H9 (cell line): ENCODE data around the gene IFNGR1. TPM values are rescaled to one million over a fixed set of nuclear protein-coding genes. Genes with fewer than 3 reads are reported as not detected.

ENCODE experiments used
- DNase-seq: peaks from one replicate; pipeline ENCODE4 v3.0.0-alpha.2; 2017
- H2AFZ ChIP-seq: one replicate; pipeline ENCODE4 v1.6.1; 2013; ENCODE audit warnings: mild to moderate bottlenecking, low read length, control low read depth, moderate library complexity
- H2AK5ac ChIP-seq: 2 replicates; pipeline ENCODE4 v1.6.1; 2013; ENCODE audit warnings: low read length, control low read depth, mixed read lengths; ENCODE audit not compliant: insufficient read length
- H2BK120ac ChIP-seq: one replicate; pipeline ENCODE4 v1.6.1; 2013; ENCODE audit warnings: low read depth, mild to moderate bottlenecking, low read length, control low read depth, inconsistent platforms; ENCODE audit not compliant: poor library complexity, severe bottlenecking
- H2BK12ac ChIP-seq: 2 replicates; pipeline ENCODE4 v1.6.1; 2013; ENCODE audit warnings: low read length, control low read depth, mixed read lengths, low read depth; ENCODE audit not compliant: insufficient read length
- H2BK15ac ChIP-seq: 2 replicates; pipeline ENCODE4 v1.6.1; 2013; ENCODE audit warnings: low read depth, low read length, control low read depth
- H2BK20ac ChIP-seq: one replicate; pipeline ENCODE4 v1.6.1; 2013; ENCODE audit warnings: low read depth, mild to moderate bottlenecking, low read length, control low read depth, inconsistent platforms; ENCODE audit not compliant: poor library complexity, severe bottlenecking
- H2BK5ac ChIP-seq: 2 replicates; pipeline ENCODE4 v1.6.1; 2013; ENCODE audit warnings: low read length, control low read depth, mixed read lengths; ENCODE audit not compliant: insufficient read length
- H3K14ac ChIP-seq: 2 replicates; pipeline ENCODE4 v1.6.1; 2013; ENCODE audit warnings: low read length, control low read depth; ENCODE audit not compliant: insufficient read depth
- H3K18ac ChIP-seq: 2 replicates; pipeline ENCODE4 v1.6.1; 2013; ENCODE audit warnings: low read depth, mild to moderate bottlenecking, mixed read lengths, low read length, control low read depth; ENCODE audit not compliant: insufficient read length
- H3K23ac ChIP-seq: 2 replicates; pipeline ENCODE4 v1.6.1; 2013; ENCODE audit warnings: low read length, control low read depth, mixed read lengths, low read depth; ENCODE audit not compliant: insufficient read length
- H3K23me2 ChIP-seq: 2 replicates; pipeline ENCODE4 v1.6.1; 2013; ENCODE audit warnings: low read depth, mild to moderate bottlenecking, mixed read lengths, low read length, control low read depth; ENCODE audit not compliant: insufficient read length, poor library complexity, severe bottlenecking
- H3K27ac ChIP-seq: 2 replicates; pipeline ENCODE4 v1.5.1; 2013; ENCODE audit warnings: low read length, control low read depth, mixed read lengths, low read depth; ENCODE audit not compliant: insufficient read length
- H3K27me3 ChIP-seq: 2 replicates; pipeline ENCODE4 v1.6.1; 2013; ENCODE audit warnings: low read length, control low read depth, inconsistent platforms; ENCODE audit not compliant: insufficient read depth
- H3K4ac ChIP-seq: 2 replicates; pipeline ENCODE4 v1.6.1; 2013; ENCODE audit warnings: low read depth, mild to moderate bottlenecking, control low read depth, inconsistent platforms, low read length, moderate library complexity
- H3K4me1 ChIP-seq: 2 replicates; pipeline ENCODE4 v1.6.1; 2013; ENCODE audit warnings: low read length, control low read depth, inconsistent platforms; ENCODE audit not compliant: insufficient read depth
- H3K4me2 ChIP-seq: 2 replicates; pipeline ENCODE4 v1.6.1; 2013; ENCODE audit warnings: low read length, control low read depth, mixed read lengths; ENCODE audit not compliant: insufficient read length, insufficient read depth
- H3K56ac ChIP-seq: 2 replicates; pipeline ENCODE4 v1.6.1; 2013; ENCODE audit warnings: low read depth, mild to moderate bottlenecking, mixed read lengths, low read length, control low read depth; ENCODE audit not compliant: insufficient read length
- H3K79me1 ChIP-seq: 2 replicates; pipeline ENCODE4 v1.6.1; 2013; ENCODE audit warnings: low read depth, mild to moderate bottlenecking, moderate library complexity, low read length, control low read depth, inconsistent platforms; ENCODE audit not compliant: insufficient read depth, poor library complexity, severe bottlenecking
- H3K79me2 ChIP-seq: 2 replicates; pipeline ENCODE4 v1.6.1; 2013; ENCODE audit warnings: low read length, control low read depth, inconsistent platforms; ENCODE audit not compliant: insufficient read depth
- H3K9ac ChIP-seq: 2 replicates; pipeline ENCODE4 v1.6.1; 2013; ENCODE audit warnings: low read length, control low read depth, mixed read lengths; ENCODE audit not compliant: insufficient read length; ENCODE audit errors: extremely low read depth
- H3K9me3 ChIP-seq: one replicate; pipeline ENCODE4 v1.6.1; 2013; ENCODE audit warnings: low read depth, low read length, inconsistent platforms; ENCODE audit not compliant: control insufficient read depth
- H3T11ph ChIP-seq: one replicate; pipeline ENCODE4 v1.6.1; 2013; ENCODE audit warnings: mild to moderate bottlenecking, low read length, control low read depth, inconsistent platforms
- H4K20me1 ChIP-seq: one replicate; pipeline ENCODE4 v1.6.1; 2013; ENCODE audit not compliant: control insufficient read depth, insufficient read length, insufficient read depth
- H4K5ac ChIP-seq: 2 replicates; pipeline ENCODE4 v1.6.1; 2013; ENCODE audit warnings: low read depth, mild to moderate bottlenecking, mixed read lengths, low read length, control low read depth; ENCODE audit not compliant: insufficient read length
- H4K8ac ChIP-seq: replicated peaks from 2 replicates; pipeline ENCODE4 v1.6.1; 2013; ENCODE audit warnings: low read length, control low read depth, mixed read lengths, low read depth; ENCODE audit not compliant: insufficient read length
- H4K91ac ChIP-seq: 2 replicates; pipeline ENCODE4 v1.6.1; 2013; ENCODE audit warnings: low read depth, mild to moderate bottlenecking, moderate library complexity, mixed read lengths, low read length, control low read depth; ENCODE audit not compliant: insufficient read length
- H3K27ac Mint-ChIP-seq, 3 experiments: 2 replicates in 2 of 3; 3 replicates in 1 of 3; pipeline ENCODE4 v1.8.0; 2020 to 2021; ENCODE audit warnings: mixed read lengths in 3 of 3, mild to moderate bottlenecking in 1 of 3, moderate library complexity in 1 of 3
- H3K27me3 Mint-ChIP-seq: 2 replicates; pipeline ENCODE4 v1.8.0; 2021; ENCODE audit warnings: low read depth, mild to moderate bottlenecking, moderate library complexity, mixed read lengths
- H3K36me3 Mint-ChIP-seq, 3 experiments: 2 replicates in 2 of 3; 3 replicates in 1 of 3; pipeline ENCODE4 v1.8.0; 2020 to 2021; ENCODE audit warnings: low read depth in 3 of 3, mixed read lengths in 3 of 3; ENCODE audit not compliant: insufficient read depth in 1 of 3
- H3K4me1 Mint-ChIP-seq, 2 experiments: 2 replicates each; pipeline ENCODE4 v1.8.0; 2020; ENCODE audit warnings: mixed read lengths in 2 of 2
- H3K4me3 Mint-ChIP-seq, 2 experiments: 2 replicates in 1 of 2; 3 replicates in 1 of 2; pipeline ENCODE4 v1.8.0; 2020 to 2021; ENCODE audit warnings: mild to moderate bottlenecking in 2 of 2, mixed read lengths in 2 of 2, moderate library complexity in 1 of 2
- H3K9me3 Mint-ChIP-seq, 2 experiments: 2 replicates in 1 of 2; 3 replicates in 1 of 2; pipeline ENCODE4 v1.8.0; 2020; ENCODE audit warnings: mild to moderate bottlenecking in 2 of 2, mixed read lengths in 2 of 2, moderate library complexity in 1 of 2
- total RNA-seq: library from RNA; stranded (reverse); gene quantifications from 2 replicates; pipeline ENCODE4 v1.2.1, GENCODE V29; 2021
- TF ChIP-seq, protein P1 (sequence below): fragments of 200-600 bp; sonication (generic); conservative IDR thresholded peaks from 3 replicates; pipeline ENCODE4 v1.8.0; 2021; ENCODE audit warnings: antibody characterized with exemption, mild to moderate bottlenecking

Gene IFNGR1
- total RNA-seq, 1 experiment from 2014 or later = 32.2 TPM

DNA sequence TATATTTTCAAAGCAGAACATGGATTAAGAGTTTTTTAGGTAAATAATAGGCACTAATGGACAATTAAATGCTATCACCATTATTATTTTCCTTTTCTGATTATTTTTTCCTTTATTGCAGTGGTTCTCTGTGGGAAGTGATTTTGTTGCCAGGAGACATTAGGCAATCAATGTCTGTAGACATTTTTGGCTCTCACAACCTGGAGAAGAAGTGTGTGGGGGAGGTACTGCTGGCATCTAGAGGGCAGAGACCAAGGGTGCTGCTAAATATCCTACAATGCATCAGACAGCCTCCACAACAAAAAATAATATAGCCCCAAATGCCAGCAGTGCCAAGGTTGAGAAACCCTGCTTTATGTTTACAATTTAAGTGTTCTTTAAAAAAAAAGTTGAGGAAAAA lies 8.3 kb downstream of the IFNGR1 start:
- Histone ChIP-seq H2BK20ac (no peak overlapping the region), H2AK5ac (no peak overlapping the region), H3K23me2 (no peaks in the 10 kb centered on the region), H3K14ac (no peak overlapping the region), H2BK12ac (no peak overlapping the region), H3K9ac (no peak overlapping the region), H3K27me3 (no peaks in the 10 kb centered on the region), H3K9me3 (peaks cover 11% of the 10 kb centered on the region), H2BK120ac (no peak overlapping the region), H3K4ac (no peak overlapping the region), H2BK5ac (no peak overlapping the region), H4K91ac (no peak overlapping the region), H4K5ac (no peak overlapping the region), H3K4me1 (no peaks in the 10 kb centered on the region), H4K20me1 (no peaks in the 10 kb centered on the region), H3T11ph (no peak overlapping the region), H3K4me2 (no peak overlapping the region), H2BK15ac (no peak overlapping the region), H3K23ac (no peak overlapping the region), H3K18ac (no peak overlapping the region), H4K8ac (no peak overlapping the region), H2AFZ (no peak overlapping the region), H3K56ac (no peak overlapping the region), H3K79me2 (peaks cover 7% of the 10 kb centered on the region; the same call in 1 of the 2 replicates), H3K79me1 (peaks cover 4% of the 10 kb centered on the region), H3K27ac (no peak overlapping the region)
- Mint-ChIP-seq H3K4me1 (peaks cover 0 to 5% of the 10 kb centered on the region in 2 experiments; a peak in 2 of 4 replicates), H3K27me3 (no peaks in the 10 kb centered on the region), H3K4me3 (no peak overlapping the region), H3K36me3 (peaks cover 59 to 84% (median 65%) of the 10 kb centered on the region in 3 experiments), H3K9me3 (peaks cover 40 to 49% of the 10 kb centered on the region in 2 experiments), H3K27ac (no peak overlapping the region)
- TF ChIP-seq, protein P1, sequence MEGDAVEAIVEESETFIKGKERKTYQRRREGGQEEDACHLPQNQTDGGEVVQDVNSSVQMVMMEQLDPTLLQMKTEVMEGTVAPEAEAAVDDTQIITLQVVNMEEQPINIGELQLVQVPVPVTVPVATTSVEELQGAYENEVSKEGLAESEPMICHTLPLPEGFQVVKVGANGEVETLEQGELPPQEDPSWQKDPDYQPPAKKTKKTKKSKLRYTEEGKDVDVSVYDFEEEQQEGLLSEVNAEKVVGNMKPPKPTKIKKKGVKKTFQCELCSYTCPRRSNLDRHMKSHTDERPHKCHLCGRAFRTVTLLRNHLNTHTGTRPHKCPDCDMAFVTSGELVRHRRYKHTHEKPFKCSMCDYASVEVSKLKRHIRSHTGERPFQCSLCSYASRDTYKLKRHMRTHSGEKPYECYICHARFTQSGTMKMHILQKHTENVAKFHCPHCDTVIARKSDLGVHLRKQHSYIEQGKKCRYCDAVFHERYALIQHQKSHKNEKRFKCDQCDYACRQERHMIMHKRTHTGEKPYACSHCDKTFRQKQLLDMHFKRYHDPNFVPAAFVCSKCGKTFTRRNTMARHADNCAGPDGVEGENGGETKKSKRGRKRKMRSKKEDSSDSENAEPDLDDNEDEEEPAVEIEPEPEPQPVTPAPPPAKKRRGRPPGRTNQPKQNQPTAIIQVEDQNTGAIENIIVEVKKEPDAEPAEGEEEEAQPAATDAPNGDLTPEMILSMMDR = no peak
- DNase-seq = no peak
